Endothelial cell of umbilical vein (primary cell): ENCODE results near the gene RAB36. TPM values are rescaled to one million over a fixed set of nuclear protein-coding genes. Genes with fewer than 3 reads are reported as not detected.
A peak's percentile ranks its signal among the peaks of the same experiment; 100 is the strongest.

Experiments used
- BruUV-seq: library from RNA; stranded (reverse); fragments of 400-500 nt; replicated peaks from 2 replicates; lab custom pipeline; 2021; lab: Mats Ljungman, UMichigan
- CTCF ChIA-PET: fragments of 300-600, 350-600 bp; sonication (Branson Sonifier 250); formaldehyde crosslinking; loops from one replicate; lab custom pipeline; 2021; ENCODE audit warnings: antibody characterized with exemption, inconsistent platforms; lab: Charles Lee
- POLR2A ChIA-PET: fragments of 300-600, 350-600 bp; sonication (Branson Sonifier 250); formaldehyde crosslinking; loops from one replicate; lab custom pipeline; 2021; ENCODE audit warnings: antibody characterized with exemption, inconsistent platforms; lab: Charles Lee
- DNase-seq: peaks from one replicate; pipeline ENCODE4 v3.0.0-alpha.2; 2011; ENCODE audit warnings: low read depth, low spot score
- FAIRE-seq: peaks from 2 replicates; lab custom pipeline; 2011; peaks lifted over from hg19 to GRCh38; lab: Jason Lieb, UNC
- H2AFZ ChIP-seq: 2 replicates; pipeline ENCODE4 v1.6.0; 2012; ENCODE audit warnings: low read depth, low read length, control low read depth, inconsistent platforms
- H3K27ac ChIP-seq: 2 replicates; pipeline ENCODE4 v1.5.1; 2011; ENCODE audit warnings: low read depth, mild to moderate bottlenecking, control low read depth, low read length, moderate library complexity; ENCODE audit not compliant: insufficient read depth
- H3K27me3 ChIP-seq, 2 experiments: 2 replicates each; pipeline versions ENCODE4 v1.6.0 to v1.6.1; 2011; ENCODE audit warnings: low read length in 2 of 2, mixed read lengths in 1 of 2; ENCODE audit not compliant: control insufficient read depth in 2 of 2, insufficient read depth in 2 of 2
- H3K36me3 ChIP-seq, 2 experiments: 2 replicates in 1 of 2; 3 replicates in 1 of 2; pipeline ENCODE4 v1.5.1; 2011; ENCODE audit warnings: low read length in 2 of 2, mild to moderate bottlenecking in 1 of 2, moderate library complexity in 1 of 2; ENCODE audit not compliant: control insufficient read depth in 2 of 2, insufficient read depth in 2 of 2; ENCODE audit errors: extremely low read depth in 1 of 2
- H3K4me1 ChIP-seq: 3 replicates; pipeline ENCODE4 v1.5.1; 2011; ENCODE audit warnings: mild to moderate bottlenecking, low read length; ENCODE audit not compliant: control insufficient read depth, insufficient read depth; ENCODE audit errors: extremely low read depth
- H3K4me2 ChIP-seq: 2 replicates; pipeline ENCODE4 v1.6.1; 2011; ENCODE audit warnings: low read length, control low read depth, mixed read lengths; ENCODE audit not compliant: insufficient read depth
- H3K4me3 ChIP-seq, 3 experiments: fragments of 200-600 bp in 1 of 3; sonication (generic), shearing (Covaris generic) in 1 of 3; replicated peaks in 1 of 3; 2 replicates each; pipeline ENCODE4 v1.5.1; 2011 to 2016; ENCODE audit warnings: control low read depth in 3 of 3, low read length in 3 of 3, mild to moderate bottlenecking in 2 of 3, inconsistent platforms in 1 of 3, low read depth in 1 of 3, moderate library complexity in 1 of 3; ENCODE audit not compliant: insufficient read depth in 1 of 3
- H3K79me2 ChIP-seq: 2 replicates; pipeline ENCODE4 v1.6.0; 2012; ENCODE audit warnings: low read length, inconsistent platforms; ENCODE audit not compliant: control insufficient read depth, insufficient read depth
- H3K9ac ChIP-seq: replicated peaks from 2 replicates; pipeline ENCODE3; 2011; ENCODE audit warnings: low read length, control low read depth; ENCODE audit not compliant: insufficient read depth; ENCODE audit errors: extremely low read depth
- H3K9me1 ChIP-seq: replicated peaks from 3 replicates; pipeline ENCODE4 v1.6.0; 2011; ENCODE audit warnings: mild to moderate bottlenecking, low read length; ENCODE audit not compliant: control insufficient read depth, insufficient read depth; ENCODE audit errors: extremely low read depth
- H3K9me3 ChIP-seq: replicated peaks from 2 replicates; pipeline ENCODE4 v1.5.1; 2012; ENCODE audit warnings: low read length, inconsistent platforms; ENCODE audit not compliant: control insufficient read depth, insufficient read depth
- H4K20me1 ChIP-seq: replicated peaks from 2 replicates; pipeline ENCODE3; 2011; ENCODE audit warnings: mild to moderate bottlenecking, low read length; ENCODE audit not compliant: control insufficient read depth, insufficient read depth; ENCODE audit errors: extremely low read depth
- EZH2 ChIP-seq: IDR thresholded peaks from 2 replicates; pipeline ENCODE4 v1.6.1; 2012; ENCODE audit warnings: borderline replicate concordance, low read depth, mild to moderate bottlenecking, moderate library complexity, low read length, inconsistent platforms; ENCODE audit not compliant: severe bottlenecking
- FOS ChIP-seq: IDR thresholded peaks from 2 replicates; pipeline ENCODE4 v1.6.1; 2011; ENCODE audit warnings: mild to moderate bottlenecking, low read length, moderate library complexity, borderline replicate concordance; ENCODE audit not compliant: insufficient read depth
- GATA2 ChIP-seq: IDR thresholded peaks from 2 replicates; pipeline ENCODE4 v1.7.0; 2011; ENCODE audit warnings: low read depth, mild to moderate bottlenecking, moderate library complexity, mixed read lengths, low read length; ENCODE audit not compliant: insufficient read length, insufficient read depth
- JUN ChIP-seq: IDR thresholded peaks from 2 replicates; pipeline ENCODE4 v1.6.1; 2011; ENCODE audit warnings: borderline replicate concordance, low read depth; ENCODE audit not compliant: insufficient read length, insufficient read depth
- MYC ChIP-seq: IDR thresholded peaks from one replicate; pipeline ENCODE4 v1.6.1; 2011; ENCODE audit warnings: mild to moderate bottlenecking, low read depth, low read length
- POLR2A ChIP-seq: IDR thresholded peaks from 2 replicates; pipeline ENCODE4 v1.6.1; 2012; ENCODE audit warnings: low read depth, mild to moderate bottlenecking, control low read depth, low read length
- POLR2AphosphoS5 ChIP-seq: IDR thresholded peaks from 2 replicates; pipeline ENCODE4 v1.6.1; 2012; ENCODE audit warnings: low read depth, mild to moderate bottlenecking, control low read depth, low read length, moderate library complexity; ENCODE audit not compliant: insufficient read depth
- dilution Hi-C: fragments of 300-500 bp; cut with MboI; formaldehyde crosslinking; loops from one replicate; pipeline ENCODE4 v1.15.0; 2019; ENCODE audit warnings: low sequenced_read_pairs; ENCODE audit not compliant: extremely low pct_ligation_motif_present
- intact Hi-C: fragments of 100-400 bp; cut with micrococcal nuclease; formaldehyde crosslinking; loops from one replicate; pipeline ENCODE4 v1.10.0; 2022
- polyA plus RNA-seq, 4 experiments: library from polyadenylated mRNA; depleted of rRNA in 3 of 4; stranded (reverse) in 3 of 4; unstranded in 1 of 4; fragments of >200 nt; gene quantifications; 2 replicates each; pipeline versions ENCODE4 v1.2.1 to v1.2.3, GENCODE V29; 2011 to 2012; ENCODE audit warnings: missing spikeins in 1 of 4
- total RNA-seq: library from RNA; stranded (reverse); gene quantifications from 2 replicates; pipeline ENCODE4 v1.2.3, GENCODE V29; 2021
- TF ChIP-seq, protein P1 (sequence below): IDR thresholded peaks from 2 replicates; pipeline ENCODE4 v1.6.1; 2011; ENCODE audit not compliant: insufficient read depth, insufficient read length
- TF ChIP-seq, protein P2 (sequence below), 2 donors: IDR thresholded peaks; 1 replicate in 1 of 2; 2 replicates in 1 of 2; pipeline ENCODE4 v1.5.1; 2011; ENCODE audit warnings: low read length in 2 of 2, mild to moderate bottlenecking in 2 of 2, moderate library complexity in 2 of 2, control low read depth in 1 of 2, inconsistent platforms in 1 of 2, low read depth in 1 of 2; ENCODE audit not compliant: insufficient read depth in 1 of 2; ENCODE audit errors: extremely low read depth in 1 of 2

RAB36 gene
- total and polyA plus RNA-seq, 2 donors (not counting 3 experiments of a cell fraction or from before 2014, with no cell fraction given), result 2.7 to 3.1 TPM

DNA sequence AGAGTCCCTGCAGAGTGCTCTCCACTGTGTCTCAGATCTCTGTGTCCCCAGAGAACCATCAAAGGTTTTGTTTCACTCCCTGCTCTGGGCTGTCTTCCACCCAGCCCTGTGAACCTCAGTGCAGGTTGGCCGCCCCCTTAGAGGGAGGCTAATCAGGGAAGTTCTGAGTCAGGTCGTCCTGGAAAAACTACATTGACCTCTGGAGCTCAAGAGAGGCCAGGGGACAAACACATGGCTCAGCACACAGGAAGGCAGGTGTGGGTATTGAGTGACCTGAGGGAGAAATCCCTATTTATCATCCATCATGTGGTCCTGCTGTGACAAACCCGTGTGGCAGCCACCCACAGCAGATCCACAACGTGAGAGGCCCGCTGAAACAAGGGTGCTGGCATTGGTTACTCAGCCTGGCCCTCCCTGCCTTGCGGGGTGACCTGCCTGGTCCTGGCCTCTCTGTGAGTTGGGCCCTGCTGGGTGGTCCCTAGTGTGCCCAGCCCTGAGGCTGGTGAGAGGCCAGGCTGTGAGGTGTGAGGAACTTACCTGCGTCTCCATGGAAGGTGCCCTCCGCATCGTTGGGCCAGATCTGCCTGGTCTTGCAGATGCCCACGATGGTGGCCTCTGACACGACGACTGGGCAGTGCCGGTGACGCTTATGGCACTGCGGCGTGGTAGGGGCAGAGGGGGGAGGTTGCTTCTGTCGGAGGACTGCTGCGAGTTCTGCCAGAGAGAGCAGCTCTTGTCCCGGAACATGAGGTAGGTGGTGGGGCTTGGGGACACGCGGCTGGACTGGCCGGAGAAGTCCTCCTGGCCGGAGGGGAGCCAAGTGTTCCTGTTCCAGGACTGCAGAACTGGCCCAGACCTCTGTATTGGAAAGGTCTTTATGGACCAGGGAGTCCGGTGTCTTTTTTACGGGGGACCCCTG, 34.4 kb downstream of the RAB36 start:
- no TSS peak for BruUV-seq
- dilution Hi-C loops, result no loop called here

More for the DNA sequence above, 34.4 kb downstream of the RAB36 start:
- H3K79me2 ChIP-seq, result peaks cover 41% of the 10 kb centered on the region
- H2AFZ ChIP-seq, result peak overlapping the region; percentile 74
- H3K4me1 ChIP-seq, result peaks cover 29% of the 10 kb centered on the region
- peak; percentile 53 for FAIRE-seq
- H3K9me3 ChIP-seq, result no peaks in the 10 kb centered on the region
- peak; percentile 50 for DNase-seq
- H3K36me3 ChIP-seq, result peaks cover 0 to 5% of the 10 kb centered on the region in 2 experiments
- peak overlapping the region in 2 of 3 experiments; percentile 40 to 90 for H3K4me3 ChIP-seq
- H3K4me2 ChIP-seq, result peak overlapping the region; percentile 31
- POLR2A ChIA-PET, result interaction anchor here (1.7 kb wide), 1 partner anchor 102 kb away, joined by 7 read pairs; no protein-coding TSS in a partner anchor
- H4K20me1 ChIP-seq, result no peaks in the 10 kb centered on the region
- CTCF ChIA-PET, result interaction anchor here (1.0 to 12.6 kb wide), 13 partner anchors 34 to 208 kb away, joined by 3 to 451 read pairs (median 5); no protein-coding TSS in a partner anchor
- no peak for TF ChIP-seq GATA2
- TF ChIP-seq, protein P1, sequence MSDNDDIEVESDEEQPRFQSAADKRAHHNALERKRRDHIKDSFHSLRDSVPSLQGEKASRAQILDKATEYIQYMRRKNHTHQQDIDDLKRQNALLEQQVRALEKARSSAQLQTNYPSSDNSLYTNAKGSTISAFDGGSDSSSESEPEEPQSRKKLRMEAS, result no peak
- no peak for TF ChIP-seq FOS
- TF ChIP-seq, protein P2, sequence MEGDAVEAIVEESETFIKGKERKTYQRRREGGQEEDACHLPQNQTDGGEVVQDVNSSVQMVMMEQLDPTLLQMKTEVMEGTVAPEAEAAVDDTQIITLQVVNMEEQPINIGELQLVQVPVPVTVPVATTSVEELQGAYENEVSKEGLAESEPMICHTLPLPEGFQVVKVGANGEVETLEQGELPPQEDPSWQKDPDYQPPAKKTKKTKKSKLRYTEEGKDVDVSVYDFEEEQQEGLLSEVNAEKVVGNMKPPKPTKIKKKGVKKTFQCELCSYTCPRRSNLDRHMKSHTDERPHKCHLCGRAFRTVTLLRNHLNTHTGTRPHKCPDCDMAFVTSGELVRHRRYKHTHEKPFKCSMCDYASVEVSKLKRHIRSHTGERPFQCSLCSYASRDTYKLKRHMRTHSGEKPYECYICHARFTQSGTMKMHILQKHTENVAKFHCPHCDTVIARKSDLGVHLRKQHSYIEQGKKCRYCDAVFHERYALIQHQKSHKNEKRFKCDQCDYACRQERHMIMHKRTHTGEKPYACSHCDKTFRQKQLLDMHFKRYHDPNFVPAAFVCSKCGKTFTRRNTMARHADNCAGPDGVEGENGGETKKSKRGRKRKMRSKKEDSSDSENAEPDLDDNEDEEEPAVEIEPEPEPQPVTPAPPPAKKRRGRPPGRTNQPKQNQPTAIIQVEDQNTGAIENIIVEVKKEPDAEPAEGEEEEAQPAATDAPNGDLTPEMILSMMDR (IDR thresholded peaks at IDR 0.05; ENCODE audit: extremely low read depth in 1 of 2, insufficient read depth in 1 of 2, low read depth in 1 of 2, low read length in 2 of 2), result no peak
- TF ChIP-seq MYC, result no peak
- TF ChIP-seq EZH2, result no peak
- no peak for TF ChIP-seq POLR2AphosphoS5
- TF ChIP-seq JUN, result no peak
- TF ChIP-seq POLR2A, result no peak
- H3K9me1 ChIP-seq, result no peaks in the 10 kb centered on the region
- H3K9ac ChIP-seq, result peak overlapping the region; percentile 48
- intact Hi-C loops, result loop anchor here (10.0 kb wide), 1 partner anchor 355 kb away; no protein-coding TSS in a partner anchor
- no peaks in the 10 kb centered on the region for H3K27me3 ChIP-seq
- peak overlapping the region; percentile 53 for H3K27ac ChIP-seq
